ENCODE measurements around the gene PODNL1.

- TF ChIP-seq CTCF (IDR thresholded peaks at IDR 0.05) (no peak), POLR2A (IDR thresholded peaks at IDR 0.05) (no peak)
Observed at GRCh38 chr19:13882836-13883235, 55.4 kb downstream of the PODNL1 start.
